Measurements from ENCODE around the gene CHDH. TPM values are rescaled to one million over a fixed set of nuclear protein-coding genes. Genes with fewer than 3 reads are reported as not detected.

The CHDH gene
- total RNA-seq, 3 donors from 2014 or later (not counting 1 experiment from before 2014, with no cell fraction given) = 0.02 to 1.6 (median 0.09) TPM

GRCh38 chr3:53777468-53777867 lies 68.8 kb downstream of the CHDH start:
- H3K4me1 ChIP-seq (ENCODE audit: control insufficient read depth, insufficient read depth, low read length) = no peaks in the 10 kb centered on the region
- H3K27ac ChIP-seq (ENCODE audit: low read length) = no peak overlapping the region
- Mint-ChIP-seq H3K4me1 (no peaks in the 10 kb centered on the region), H3K36me3 (no peaks in the 10 kb centered on the region), H3K27ac (no peak overlapping the region), H3K9me3 (no peaks in the 10 kb centered on the region), H3K27me3 (ENCODE audit: low read depth in 2 of 2) (peaks cover 0 to 3% of the 10 kb centered on the region in 2 donors), H3K4me3 (no peak overlapping the region)
- H3K36me3 ChIP-seq (ENCODE audit: control insufficient read depth, insufficient read depth, low read length) = no peaks in the 10 kb centered on the region
- no peak overlapping the region for H3K4me3 ChIP-seq (ENCODE audit: low read length)
- TF ChIP-seq CTCF (IDR thresholded peaks at IDR 0.05) = no peak
- WGBS (ENCODE audit: insufficient coverage) = 60% methylated on average over 8 of the region's 8 CpGs
- DNase-seq (no peak), ATAC-seq (no peak)
- intact Hi-C loops (cut with micrococcal nuclease) = no loop called here
- no peaks in the 10 kb centered on the region for H3K27me3 ChIP-seq (ENCODE audit: control insufficient read depth, insufficient read depth, low read length)
- no peaks in the 10 kb centered on the region for H3K9me3 ChIP-seq (ENCODE audit: control insufficient read depth, insufficient read depth, low read length)

- Histone ChIP-seq H3K36me3 (ENCODE audit: control insufficient read depth, insufficient read depth, low read length) (no peaks in the 10 kb centered on the region), H3K4me1 (ENCODE audit: control insufficient read depth, insufficient read depth, low read length) (no peaks in the 10 kb centered on the region), H3K9me3 (ENCODE audit: control insufficient read depth, insufficient read depth, low read length) (no peaks in the 10 kb centered on the region), H3K27me3 (ENCODE audit: control insufficient read depth, insufficient read depth, low read length) (no peaks in the 10 kb centered on the region), H3K27ac (ENCODE audit: low read length) (no peak overlapping the region), H3K4me3 (ENCODE audit: low read length) (no peak overlapping the region)
- Mint-ChIP-seq H3K4me3 (no peak overlapping the region), H3K27ac (no peak overlapping the region), H3K27me3 (ENCODE audit: low read depth in 2 of 2) (peaks cover 0 to 3% of the 10 kb centered on the region in 2 donors), H3K9me3 (no peaks in the 10 kb centered on the region), H3K4me1 (no peaks in the 10 kb centered on the region), H3K36me3 (no peaks in the 10 kb centered on the region)
- intact Hi-C loops (cut with micrococcal nuclease) = no loop called here
- 88% methylated on average over 9 of the region's 9 CpGs for WGBS (ENCODE audit: insufficient coverage)
- no peak for DNase-seq
- TF ChIP-seq CTCF (IDR thresholded peaks at IDR 0.05) = no peak
- ATAC-seq = no peak
Measured at GRCh38 chr3:53776494-53777101, 69.6 kb downstream of the CHDH start.

GRCh38 chr3:53775834-53776251 lies 70.4 kb downstream of the CHDH start:
- no peaks in the 10 kb centered on the region for H3K4me1 ChIP-seq (ENCODE audit: control insufficient read depth, insufficient read depth, low read length)
- no peak for ATAC-seq
- H3K36me3 ChIP-seq (ENCODE audit: control insufficient read depth, insufficient read depth, low read length) = no peaks in the 10 kb centered on the region

More at GRCh38 chr3:53775834-53776251, 70.4 kb downstream of the CHDH start:
- intact Hi-C loops (cut with micrococcal nuclease) = no loop called here
- Histone ChIP-seq H3K9me3 (ENCODE audit: control insufficient read depth, insufficient read depth, low read length) (no peaks in the 10 kb centered on the region), H3K27ac (ENCODE audit: low read length) (no peak overlapping the region), H3K27me3 (ENCODE audit: control insufficient read depth, insufficient read depth, low read length) (no peaks in the 10 kb centered on the region), H3K4me3 (ENCODE audit: low read length) (no peak overlapping the region)
- WGBS (ENCODE audit: insufficient coverage) = 94% methylated on average over 5 of the region's 5 CpGs
- TF ChIP-seq CTCF (IDR thresholded peaks at IDR 0.05) = no peak
- peaks cover 0 to 3% of the 10 kb centered on the region in 2 donors for H3K27me3 Mint-ChIP-seq (ENCODE audit: low read depth in 2 of 2)
- no peak overlapping the region for H3K27ac Mint-ChIP-seq
- no peak for DNase-seq
- H3K4me3 Mint-ChIP-seq = no peak overlapping the region
- no peaks in the 10 kb centered on the region for H3K9me3 Mint-ChIP-seq
- no peaks in the 10 kb centered on the region for H3K4me1 Mint-ChIP-seq
- H3K36me3 Mint-ChIP-seq = no peaks in the 10 kb centered on the region
